Right lung (tissue), 5 donors: ENCODE data around the gene FAR1. TPM values are rescaled to one million over a fixed set of nuclear protein-coding genes. Genes with fewer than 3 reads are reported as not detected.

Experiments
- DNase-seq, 2 donors: peaks; one replicate each; pipeline ENCODE4 v3.0.0-alpha.2; 2013
- polyA plus RNA-seq, 5 donors: library from polyadenylated mRNA; unstranded; fragments of 120-200 nt; gene quantifications; one replicate each; pipeline versions ENCODE4 v1.2.1 to v1.2.3, GENCODE V29; 2013; ENCODE audit warnings: inconsistent platforms in 1 of 5, low replicate concordance in 1 of 5; ENCODE audit not compliant: insufficient read length in 5 of 5, insufficient read depth in 1 of 5

The FAR1 gene
- polyA plus RNA-seq, 5 donors: 56.0 to 144 (median 113) TPM

DNA sequence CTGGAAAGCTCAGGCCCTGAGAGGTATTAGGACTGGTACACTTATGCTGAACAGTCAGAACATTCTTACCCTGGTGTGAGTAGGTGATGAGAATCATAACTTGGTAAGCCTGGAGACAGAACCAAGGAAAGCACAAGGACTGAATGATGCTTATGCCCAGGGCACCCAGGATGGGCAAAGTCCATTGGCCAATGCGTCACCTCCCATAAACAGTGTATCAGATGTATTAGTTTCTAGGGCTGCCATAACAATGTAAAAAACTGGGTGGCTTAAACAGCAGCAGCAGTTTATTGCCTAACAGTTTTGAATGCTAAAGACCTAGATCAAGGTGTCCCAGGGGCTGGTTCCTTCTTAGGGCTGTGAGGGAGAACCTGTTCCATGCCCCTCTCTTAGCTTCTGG, 107.0 kb downstream of the FAR1 start:
- no peak for DNase-seq

- no peak for DNase-seq
Observed at GRCh38 chr11:13776134-13776815, 107.8 kb downstream of the FAR1 start.

- no peak for DNase-seq
Observed at GRCh38 chr11:13777341-13777985, 109.0 kb downstream of the FAR1 start.

GRCh38 chr11:13778345-13778744, 109.9 kb downstream of the FAR1 start:
- no peak for DNase-seq

GRCh38 chr11:13781153-13781552, 112.7 kb downstream of the FAR1 start:
- no peak for DNase-seq

Other genes starting within 250 kb of the FAR1 start
- gene BTBD10, start 205.4 kb upstream of the FAR1 start, polyA plus RNA-seq: 10 to 100 TPM; 32.8 to 40.0 (median 38.1) TPM
- under 1 TPM in 1 of 5 donors, not detected in 4; 0.19 TPM for gene PTH, start 172.7 kb upstream of the FAR1 start, polyA plus RNA-seq